A673 (cell line): ENCODE data around the gene WDR7.

Experiments used
- CTCF ChIP-seq: fragments of 300-800, 200-600 bp; sonication (generic); conservative IDR thresholded peaks from 2 replicates; pipeline ENCODE4 v1.5.1; 2017; ENCODE audit warnings: low read depth, mild to moderate bottlenecking, antibody characterized with exemption, low read length, moderate library complexity, mixed read lengths
- EZH2 ChIP-seq: fragments of 200-600 bp; sonication (generic); IDR thresholded peaks from 2 replicates; pipeline ENCODE4 v1.6.1; 2017; ENCODE audit warnings: borderline replicate concordance, low read depth, mild to moderate bottlenecking, mixed read lengths, antibody characterized with exemption, low read length; ENCODE audit not compliant: poor library complexity, severe bottlenecking

GRCh38 chr18:57086163-57086562 is 435.0 kb downstream of the WDR7 start:
- TF ChIP-seq EZH2 (no peak), CTCF (no peak)
